ENCODE results near the gene ANKZF1.
A peak's percentile ranks its signal among the peaks of the same experiment; 100 is the strongest.
"Not testable (repeated sequence)": the region's sequence is repeated elsewhere in the genome, so short reads cannot be mapped to it uniquely, and the experiment has no call there.

ANKZF1 gene

GRCh38 chr2:219254590-219255201 is 25.1 kb downstream of the ANKZF1 start:
- DNase-seq, result peak; percentile 74 to 76

- DNase-seq, result not testable (repeated sequence)
Observed at GRCh38 chr2:219258942-219259341, 29.3 kb downstream of the ANKZF1 start.

GRCh38 chr2:219261024-219261855 is 31.6 kb downstream of the ANKZF1 start:
- DNase-seq, result no peak

- DNase-seq, result no peak
Observed at GRCh38 chr2:219266232-219266631, 36.6 kb downstream of the ANKZF1 start.

DNA sequence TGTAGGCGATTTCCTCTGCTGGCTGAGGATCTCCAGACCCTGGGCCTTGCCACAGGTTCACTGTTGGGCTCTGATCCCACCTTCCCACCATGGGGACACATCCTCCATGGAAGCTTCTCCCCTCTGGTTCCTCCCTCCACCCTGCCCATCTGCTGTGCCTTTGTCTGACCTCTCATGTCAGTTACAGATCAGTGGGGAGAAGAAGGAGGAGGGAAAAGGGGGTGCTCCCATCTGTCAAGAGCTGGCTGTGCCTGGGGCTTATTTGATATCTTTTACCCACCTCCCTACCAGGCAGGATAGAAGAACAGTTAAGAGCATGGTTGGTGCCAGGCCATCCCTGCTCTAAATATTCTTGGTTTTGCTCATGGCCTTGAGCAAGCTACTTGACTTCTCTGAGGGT is 37.3 kb downstream of the ANKZF1 start:
- no peak for DNase-seq

DNA sequence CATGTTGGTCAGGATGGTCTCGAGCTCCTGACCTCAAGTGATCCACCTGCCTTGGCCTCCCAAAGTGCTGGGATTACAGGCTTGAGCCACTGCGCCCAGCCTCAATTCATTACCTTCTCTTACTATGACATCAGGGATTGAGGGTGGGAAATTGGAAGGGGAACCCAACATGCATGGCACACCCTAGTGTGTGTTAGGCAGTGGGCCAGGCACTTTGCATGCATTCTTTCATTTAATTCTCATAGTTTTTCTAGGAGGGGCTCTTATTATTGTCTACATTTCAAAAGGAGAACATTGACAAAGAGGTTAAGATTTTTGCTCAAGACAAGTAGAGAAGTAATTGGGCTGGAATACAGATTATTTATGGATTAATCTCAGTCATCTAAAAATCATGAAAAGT is 38.7 kb downstream of the ANKZF1 start:
- DNase-seq, result no peak

DNA sequence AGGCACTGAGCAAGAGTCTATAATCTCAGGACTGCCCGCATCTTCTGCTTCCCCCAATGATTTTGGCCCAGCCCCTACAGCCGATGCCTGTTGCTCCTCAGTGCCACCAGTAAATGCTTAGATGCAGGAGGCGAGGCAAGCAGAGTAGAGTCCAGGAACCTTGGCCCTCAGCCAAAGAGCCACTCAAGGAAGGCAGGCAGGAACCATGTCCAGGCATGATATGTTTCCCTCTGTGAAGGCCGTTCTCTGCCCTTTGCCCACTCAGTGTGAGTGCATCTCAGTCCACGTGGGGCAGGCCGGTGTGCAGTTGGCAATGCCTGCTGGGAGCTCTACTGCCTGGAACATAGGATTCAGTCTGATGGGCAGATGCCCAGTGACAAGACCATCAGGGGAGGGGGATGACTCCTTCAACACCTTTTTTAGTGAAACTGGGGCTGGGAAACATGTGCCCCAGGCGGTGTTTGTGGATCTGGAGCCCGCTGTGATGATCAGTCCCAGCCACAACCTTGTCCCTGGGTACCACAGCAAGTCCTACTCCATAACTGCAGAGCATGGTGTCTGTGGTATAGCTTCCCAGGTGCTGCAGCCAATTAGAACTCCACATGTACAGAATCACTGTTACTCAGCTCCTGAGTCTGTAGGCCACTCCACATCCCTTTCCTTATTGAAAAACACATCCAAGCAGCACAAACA is 39.9 kb downstream of the ANKZF1 start:
- no peak for DNase-seq

GRCh38 chr2:219270055-219270372 is 40.4 kb downstream of the ANKZF1 start:
- DNase-seq, result no peak

DNA sequence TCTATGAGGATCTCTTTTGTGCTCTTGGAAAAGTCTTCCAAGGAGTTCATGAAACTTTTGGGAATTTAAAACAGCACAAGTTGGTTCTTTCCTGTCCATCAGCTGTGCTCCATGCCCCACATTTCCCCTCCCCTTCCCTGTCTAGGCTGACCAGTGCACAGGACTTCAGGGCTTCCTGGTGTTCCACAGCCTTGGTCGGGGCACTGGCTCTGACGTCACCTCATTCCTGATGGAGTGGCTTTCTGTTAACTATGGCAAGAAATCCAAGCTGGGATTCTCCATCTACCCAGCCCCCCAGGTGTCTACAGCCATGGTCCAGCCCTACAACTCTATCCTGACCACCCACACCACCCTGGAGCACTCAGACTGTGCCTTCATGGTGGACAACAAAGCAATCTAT is 41.4 kb downstream of the ANKZF1 start:
- no peak for DNase-seq

- DNase-seq, result no peak
Observed at GRCh38 chr2:219272356-219272755, 42.8 kb downstream of the ANKZF1 start.

DNA sequence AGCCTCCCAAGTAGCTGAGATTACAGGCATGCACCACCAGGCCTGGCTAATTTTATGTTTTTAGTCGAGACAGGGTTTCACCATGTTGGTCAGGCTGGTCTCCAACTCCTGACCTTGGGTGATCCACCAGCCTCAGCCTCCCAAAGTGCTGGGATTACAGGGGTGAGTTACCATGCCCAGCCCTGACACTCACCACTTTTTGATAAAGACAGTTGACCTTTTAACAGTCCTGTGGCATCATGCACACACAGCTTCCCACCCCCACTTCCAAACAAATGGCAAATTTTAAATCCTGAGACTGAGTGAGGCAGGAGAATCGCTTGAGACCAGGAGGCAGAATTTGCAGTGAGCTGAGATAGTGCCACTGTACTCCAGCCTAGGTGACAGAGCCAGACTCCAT is 43.4 kb downstream of the ANKZF1 start:
- no peak for DNase-seq

DNA sequence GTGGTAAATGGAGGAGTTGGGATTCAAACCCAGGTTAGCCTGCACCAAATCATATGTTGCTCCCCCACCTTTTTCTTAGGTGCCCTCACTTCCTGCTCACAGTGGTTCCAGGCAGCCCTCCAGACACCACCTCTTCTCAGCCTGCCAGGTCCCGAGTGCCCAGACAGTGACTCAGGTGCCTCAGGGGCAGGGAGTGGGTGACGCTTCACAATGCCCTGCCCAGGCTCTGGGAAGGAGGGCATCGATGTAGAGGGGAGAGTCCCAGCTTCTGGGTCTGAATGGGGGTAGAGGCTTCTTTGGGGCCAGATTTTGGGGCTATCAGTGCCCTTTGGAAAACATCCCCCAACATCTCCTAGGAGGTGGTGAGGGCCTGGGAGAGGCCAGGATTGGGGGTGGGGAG is 44.3 kb downstream of the ANKZF1 start:
- no peak for DNase-seq

DNA sequence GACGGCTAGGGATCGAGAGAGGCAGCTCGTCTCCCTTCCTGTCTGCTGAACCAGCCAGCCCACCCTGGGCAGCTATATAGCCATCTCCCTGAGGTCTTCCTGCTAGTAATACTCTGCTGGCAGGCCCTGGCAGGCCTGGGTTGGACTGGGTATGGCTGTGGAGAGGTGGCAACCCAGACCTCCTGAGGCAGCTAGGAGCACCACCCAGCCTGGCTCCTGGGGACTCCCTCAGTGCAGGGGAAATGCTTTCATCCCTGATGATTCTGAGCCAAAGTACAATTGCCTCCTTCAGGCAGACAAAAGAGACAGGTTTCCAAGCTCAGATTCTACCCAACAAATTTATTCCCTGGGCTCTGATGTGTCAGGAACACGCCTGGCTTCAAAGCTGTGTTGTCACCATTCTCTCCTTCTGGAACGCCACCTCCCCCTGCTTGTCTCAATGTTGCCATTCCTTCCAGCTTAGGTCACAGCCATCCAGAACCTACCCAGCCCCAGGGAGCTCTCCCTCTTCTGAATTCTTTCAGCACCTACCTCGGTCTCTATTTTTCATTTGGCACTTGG is 44.8 kb downstream of the ANKZF1 start:
- no peak for DNase-seq

GRCh38 chr2:219277703-219278654 is 48.4 kb downstream of the ANKZF1 start:
- peak; percentile 41 to 50 for DNase-seq

- no peak for DNase-seq
Observed at GRCh38 chr2:219278655-219279150, 49.1 kb downstream of the ANKZF1 start.

DNA sequence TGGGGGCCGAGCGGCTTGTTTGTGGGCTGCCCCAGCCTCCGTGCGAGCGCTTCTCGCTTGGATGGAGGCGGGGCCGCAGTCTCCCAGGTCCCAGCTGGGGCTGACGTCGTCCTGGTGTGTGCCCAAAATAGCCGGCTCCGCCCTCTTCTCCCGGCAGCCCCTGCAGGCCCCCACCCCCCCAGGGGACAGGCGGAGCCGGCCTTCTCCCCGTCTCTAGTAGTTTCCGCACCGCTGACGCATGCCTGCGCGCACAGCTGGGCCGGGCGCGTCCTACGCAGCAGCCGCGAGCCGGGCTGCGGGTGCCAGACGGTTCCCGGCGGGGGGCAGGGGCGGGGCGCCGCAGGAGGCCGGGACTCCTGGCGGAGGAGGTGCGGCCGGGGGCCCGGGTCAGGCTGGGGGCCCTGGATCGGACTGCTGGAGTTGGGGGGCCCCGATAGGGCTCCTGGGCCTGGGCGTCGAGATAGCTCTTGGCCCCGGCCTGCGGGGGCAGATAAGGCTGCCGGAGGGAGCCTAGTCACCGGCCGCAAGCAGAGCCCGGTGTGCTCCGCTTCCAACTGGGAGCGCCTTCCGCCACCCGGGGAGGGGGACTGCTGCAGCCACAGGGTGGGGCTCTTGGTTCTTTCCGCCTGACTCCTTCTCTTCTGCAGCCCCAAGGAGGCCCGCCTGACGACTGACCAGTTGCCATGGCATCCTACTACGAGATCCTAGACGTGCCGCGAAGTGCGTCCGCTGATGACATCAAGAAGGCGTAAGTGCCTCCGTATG is 49.7 kb downstream of the ANKZF1 start, which contains the start of gene DNAJB2:
Gene DNAJB2, plus strand, starts transcription at position 216 of the 765 bp plus-strand sequence. Its CDS starts 468 bp downstream, at position 684.
- DNase-seq, result peak; percentile 89 to 93

DNA sequence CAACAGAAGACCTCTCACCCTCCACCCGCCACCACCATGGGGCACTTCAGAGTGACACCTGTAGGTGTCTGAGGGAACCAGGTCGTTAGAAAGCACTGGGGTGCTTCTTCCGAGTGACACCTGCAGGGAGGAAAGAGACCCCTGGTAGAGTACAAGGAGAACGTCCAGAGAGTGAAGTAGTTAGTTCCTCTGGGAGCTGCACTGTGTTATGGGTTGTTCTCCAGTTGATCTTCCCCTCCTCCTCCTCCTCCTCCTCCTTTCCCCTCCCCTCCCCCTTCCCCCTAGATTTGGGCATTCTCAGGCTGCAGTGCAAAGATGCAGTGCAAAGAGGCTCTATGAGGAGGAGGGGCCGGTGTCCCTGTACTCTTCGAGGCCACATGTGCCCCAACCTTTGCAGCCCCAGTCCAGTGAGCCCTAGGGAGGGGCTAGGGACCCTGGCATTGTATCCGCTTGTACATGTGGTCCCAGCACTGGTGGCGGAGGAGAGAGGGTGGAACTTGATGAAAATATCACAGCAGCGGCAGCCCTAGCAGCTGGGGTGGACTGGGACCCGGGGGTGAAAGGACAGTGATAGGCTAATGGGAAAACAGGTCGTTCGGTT is 50.4 kb downstream of the ANKZF1 start:
- no peak for DNase-seq

DNA sequence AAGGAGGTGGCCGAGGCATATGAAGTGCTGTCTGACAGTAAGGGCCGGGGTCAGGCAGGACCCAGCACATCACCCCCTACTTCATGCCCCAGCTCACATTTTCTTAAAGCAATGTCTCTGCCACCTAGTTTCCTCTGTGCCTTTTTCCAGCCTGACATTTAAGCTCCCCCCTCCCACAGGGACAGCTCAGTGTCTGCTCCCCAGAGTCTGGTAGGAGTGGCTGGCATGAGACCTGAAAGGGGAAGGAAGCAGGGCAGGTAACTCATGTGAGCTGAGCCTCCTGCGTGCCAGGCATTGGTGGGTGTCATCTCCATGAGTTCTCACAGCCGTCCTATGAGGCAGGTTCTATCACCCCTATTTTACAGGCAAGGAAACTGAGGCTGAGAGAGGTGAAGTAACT is 51.0 kb downstream of the ANKZF1 start:
- DNase-seq, result no peak

DNA sequence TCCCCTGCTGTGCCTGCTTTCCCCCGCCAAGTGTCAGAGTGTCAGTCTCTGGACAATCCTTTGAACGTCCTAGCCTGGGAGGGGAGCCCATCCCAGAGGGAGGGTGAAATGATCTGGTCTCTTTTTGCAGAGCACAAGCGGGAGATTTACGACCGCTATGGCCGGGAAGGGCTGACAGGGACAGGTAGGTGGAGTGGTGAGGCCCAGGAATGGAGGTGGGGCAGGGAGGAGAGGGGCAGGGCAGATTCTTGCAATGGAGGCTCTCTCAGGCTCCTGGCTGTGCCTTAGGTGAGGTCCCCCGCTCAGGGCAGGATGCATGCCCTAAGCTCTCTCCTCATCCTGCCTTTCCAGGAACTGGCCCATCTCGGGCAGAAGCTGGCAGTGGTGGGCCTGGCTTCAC is 52.0 kb downstream of the ANKZF1 start:
- no peak for DNase-seq

- DNase-seq, result no peak
Observed at GRCh38 chr2:219282375-219282774, 52.8 kb downstream of the ANKZF1 start.

Measured in AML-193 (cell line).